AG04450 (cell line): ENCODE data around the gene MAN1C1. TPM values are rescaled to one million over a fixed set of nuclear protein-coding genes. Genes with fewer than 3 reads are reported as not detected.

ENCODE experiments used
- CTCF ChIA-PET: fragments of 300-600, 350-600 bp; formaldehyde crosslinking; extraction: SDS; loops from one replicate; lab custom pipeline; 2022; ENCODE audit warnings: antibody characterized with exemption, inconsistent platforms; lab: Charles Lee
- POLR2A ChIA-PET: fragments of 350-600 bp; formaldehyde crosslinking; extraction: SDS; loops from one replicate; lab custom pipeline; 2021; ENCODE audit warnings: antibody characterized with exemption, inconsistent platforms; lab: Yijun Ruan, JAX
- DNase-seq: peaks from one replicate; pipeline ENCODE4 v3.0.0-alpha.2; 2011; ENCODE audit warnings: low read depth, low spot score
- H3K27ac ChIP-seq: one replicate; pipeline ENCODE4 v1.5.1; 2012; ENCODE audit warnings: low read depth, low read length, control low read depth
- H3K27me3 ChIP-seq: one replicate; pipeline ENCODE4 v1.6.0; 2012; ENCODE audit warnings: low read length; ENCODE audit not compliant: control insufficient read depth, insufficient read depth
- H3K4me3 ChIP-seq: 2 replicates; pipeline ENCODE4 v1.5.1; 2011; ENCODE audit warnings: mild to moderate bottlenecking, low read depth, low read length, control low read depth
- H3K9me3 ChIP-seq: 2 replicates; pipeline ENCODE4 v1.5.1; 2012; ENCODE audit warnings: low read length; ENCODE audit not compliant: control insufficient read depth, insufficient read depth
- CTCF ChIP-seq: IDR thresholded peaks from 2 replicates; pipeline ENCODE4 v1.5.1; 2011; ENCODE audit warnings: low read depth, low read length, control low read depth, inconsistent platforms
- polyA plus RNA-seq: library from polyadenylated mRNA; depleted of rRNA; stranded (reverse); fragments of >200 nt; gene quantifications from 2 replicates; pipeline ENCODE4 v1.2.3, GENCODE V29; 2011

MAN1C1 gene
- polyA plus RNA-seq, 1 experiment = 16.9 TPM

- H3K4me3 ChIP-seq = no peak overlapping the region
- POLR2A ChIA-PET = interaction anchor here (1.1 kb wide), 1 partner anchor 11 kb away, joined by 5 read pairs; no protein-coding TSS in a partner anchor
- H3K27me3 ChIP-seq = no peaks in the 10 kb centered on the region
- DNase-seq = no peak
- H3K27ac ChIP-seq = no peak overlapping the region
- H3K9me3 ChIP-seq = no peaks in the 10 kb centered on the region
- no peak for TF ChIP-seq CTCF
- CTCF ChIA-PET = no interaction called here
Measured at GRCh38 chr1:25683731-25684130, 67.1 kb downstream of the MAN1C1 start.

- H3K4me3 ChIP-seq = no peak overlapping the region
- CTCF ChIA-PET = no interaction called here
- no peak overlapping the region for H3K27ac ChIP-seq
- DNase-seq = no peak
- no peaks in the 10 kb centered on the region for H3K9me3 ChIP-seq
- no peaks in the 10 kb centered on the region for H3K27me3 ChIP-seq
- no peak for TF ChIP-seq CTCF
- POLR2A ChIA-PET = no interaction called here
Measured at GRCh38 chr1:25684216-25684965, 67.8 kb downstream of the MAN1C1 start.

- H3K9me3 ChIP-seq = no peaks in the 10 kb centered on the region
- no peak overlapping the region for H3K27ac ChIP-seq
- DNase-seq = no peak
- no peak overlapping the region for H3K4me3 ChIP-seq
- no peaks in the 10 kb centered on the region for H3K27me3 ChIP-seq
- CTCF ChIA-PET = no interaction called here
- TF ChIP-seq CTCF = no peak
- POLR2A ChIA-PET = interaction anchor here (0.6 kb wide), 1 partner anchor 10 kb away, joined by 3 read pairs; no protein-coding TSS in a partner anchor
Measured at GRCh38 chr1:25685211-25685750, 68.7 kb downstream of the MAN1C1 start.

GRCh38 chr1:25685938-25686665 lies 69.5 kb downstream of the MAN1C1 start:
- no peaks in the 10 kb centered on the region for H3K27me3 ChIP-seq
- POLR2A ChIA-PET = interaction anchor here (0.6 kb wide), 1 partner anchor 9 kb away, joined by 3 read pairs; no protein-coding TSS in a partner anchor
- H3K4me3 ChIP-seq = no peak overlapping the region
- no peak for TF ChIP-seq CTCF
- no peaks in the 10 kb centered on the region for H3K9me3 ChIP-seq
- H3K27ac ChIP-seq = no peak overlapping the region
- CTCF ChIA-PET = no interaction called here
- no peak for DNase-seq
